DOHH2 (cell line): Measurements from ENCODE around the gene MYNN.

Experiments
- H3F3A ChIP-seq: fragments of 200-600 bp; sonication (generic), shearing (Covaris generic); 2 replicates; pipeline ENCODE4 v1.6.0; 2016; ENCODE audit warnings: antibody characterized with exemption, mild to moderate bottlenecking; ENCODE audit not compliant: control insufficient read depth, insufficient read depth
- H3K27ac ChIP-seq: fragments of 200-600 bp; sonication (generic); 2 replicates; pipeline ENCODE4 v1.5.1; 2014; ENCODE audit warnings: low read depth, mild to moderate bottlenecking, low read length, moderate library complexity
- H3K27me3 ChIP-seq: fragments of 200-600 bp; sonication (generic); 2 replicates; pipeline ENCODE4 v1.6.1; 2014; ENCODE audit warnings: mild to moderate bottlenecking, low read length, mixed read lengths; ENCODE audit not compliant: control insufficient read depth
- H3K36me3 ChIP-seq: fragments of 200-600 bp; sonication (generic); 2 replicates; pipeline ENCODE4 v1.6.1; 2014; ENCODE audit warnings: mild to moderate bottlenecking, low read length, moderate library complexity, mixed read lengths; ENCODE audit not compliant: control insufficient read depth
- H3K4me1 ChIP-seq: fragments of 200-600 bp; sonication (generic); 2 replicates; pipeline ENCODE4 v1.6.1; 2014; ENCODE audit warnings: mild to moderate bottlenecking, low read length, mixed read lengths; ENCODE audit not compliant: control insufficient read depth
- H3K4me2 ChIP-seq: fragments of 200-600 bp; sonication (generic); 2 replicates; pipeline ENCODE4 v1.6.0; 2014; ENCODE audit warnings: mild to moderate bottlenecking, low read length, moderate library complexity
- H3K4me3 ChIP-seq: fragments of 200-600 bp; sonication (generic); 2 replicates; pipeline ENCODE4 v1.5.1; 2014; ENCODE audit warnings: mild to moderate bottlenecking, low read length, mixed read lengths
- H3K79me2 ChIP-seq: fragments of 200-600 bp; sonication (generic); 2 replicates; pipeline ENCODE4 v1.6.1; 2014; ENCODE audit warnings: mild to moderate bottlenecking, low read length, mixed read lengths; ENCODE audit not compliant: control insufficient read depth
- H3K9me2 ChIP-seq: fragments of 200-600 bp; sonication (generic); replicated peaks from 2 replicates; pipeline ENCODE4 v1.6.1; 2014; ENCODE audit warnings: mild to moderate bottlenecking, low read length, mixed read lengths; ENCODE audit not compliant: control insufficient read depth
- H3K9me3 ChIP-seq: fragments of 200-600 bp; sonication (generic); 2 replicates; pipeline ENCODE4 v1.6.1; 2014; ENCODE audit warnings: antibody characterized with exemption, low read length, mixed read lengths; ENCODE audit not compliant: control insufficient read depth, insufficient read depth
- H4K20me1 ChIP-seq: fragments of 200-600 bp; sonication (generic); 2 replicates; pipeline ENCODE4 v1.6.0; 2014; ENCODE audit warnings: low read depth, mild to moderate bottlenecking, antibody characterized with exemption, low read length, moderate library complexity; ENCODE audit not compliant: control insufficient read depth, insufficient read depth
- CTCF ChIP-seq: fragments of 200-600 bp; sonication (generic); IDR thresholded peaks from one replicate; pipeline ENCODE4 v1.5.1; 2014; ENCODE audit warnings: antibody characterized with exemption, mild to moderate bottlenecking, low read depth, low read length; ENCODE audit not compliant: poor library complexity, severe bottlenecking
- EZH2phosphoT487 ChIP-seq: fragments of 200-600 bp; sonication (generic); IDR thresholded peaks from 2 replicates; pipeline ENCODE4 v1.6.1; 2017; ENCODE audit warnings: borderline replicate concordance, mild to moderate bottlenecking, antibody characterized with exemption, low read length, moderate library complexity, mixed read lengths

MYNN gene

GRCh38 chr3:169780742-169781141, 7.5 kb downstream of the MYNN start:
- Histone ChIP-seq H3K4me2 (no peak overlapping the region), H3K9me3 (no peaks in the 10 kb centered on the region), H3K4me3 (no peak overlapping the region), H3K9me2 (no peaks in the 10 kb centered on the region), H3F3A (0 out of 2 replicates have a peak, but pooled peaks cover 5% of the 10 kb centered on the region), H3K36me3 (peaks cover 96% of the 10 kb centered on the region), H4K20me1 (no peaks in the 10 kb centered on the region; the same call in 1 of the 2 replicates), H3K4me1 (peaks cover 11% of the 10 kb centered on the region), H3K27ac (no peak overlapping the region), H3K79me2 (peaks cover 55% of the 10 kb centered on the region), H3K27me3 (no peaks in the 10 kb centered on the region)
- TF ChIP-seq CTCF, result no peak
- TF ChIP-seq EZH2phosphoT487, result no peak

- Histone ChIP-seq H3K79me2 (peaks cover 49% of the 10 kb centered on the region), H4K20me1 (no peaks in the 10 kb centered on the region), H3K4me3 (no peak overlapping the region)
These were observed 8.1 kb downstream of the MYNN start for GRCh38 chr3:169781209-169781855.

GRCh38 chr3:169787120-169787519, 13.9 kb downstream of the MYNN start:
- no peaks in the 10 kb centered on the region for H3K79me2 ChIP-seq
- H3K36me3 ChIP-seq, result peaks cover 89% of the 10 kb centered on the region
- H3K4me3 ChIP-seq, result no peak overlapping the region
- H3K27me3 ChIP-seq, result no peaks in the 10 kb centered on the region
- H4K20me1 ChIP-seq, result no peaks in the 10 kb centered on the region
- no peaks in the 10 kb centered on the region for H3K9me3 ChIP-seq
- H3F3A ChIP-seq, result peaks cover 13% of the 10 kb centered on the region; the same call in 1 of the 2 replicates
- 0 out of 2 replicates have a peak, but pooled peaks cover 4% of the 10 kb centered on the region for H3K4me1 ChIP-seq
- H3K9me2 ChIP-seq, result no peaks in the 10 kb centered on the region
- no peak overlapping the region for H3K27ac ChIP-seq
- no peak for TF ChIP-seq EZH2phosphoT487
- no peak for TF ChIP-seq CTCF
- no peak overlapping the region for H3K4me2 ChIP-seq

More at GRCh38 chr3:169781209-169781855, 8.1 kb downstream of the MYNN start:
- H3K4me1 ChIP-seq, result peaks cover 5% of the 10 kb centered on the region
- H3K9me2 ChIP-seq, result no peaks in the 10 kb centered on the region
- 0 out of 2 replicates have a peak, but pooled peaks cover 5% of the 10 kb centered on the region for H3F3A ChIP-seq
- no peak for TF ChIP-seq EZH2phosphoT487
- TF ChIP-seq CTCF, result no peak
- no peaks in the 10 kb centered on the region for H3K9me3 ChIP-seq
- no peaks in the 10 kb centered on the region for H3K27me3 ChIP-seq
- no peak overlapping the region for H3K4me2 ChIP-seq
- no peak overlapping the region for H3K27ac ChIP-seq
- H3K36me3 ChIP-seq, result peaks cover 96% of the 10 kb centered on the region
